GM12878 (cell line): ENCODE measurements around the gene CSF3. TPM values are rescaled to one million over a fixed set of nuclear protein-coding genes. Genes with fewer than 3 reads are reported as not detected.

ENCODE experiments used
- ATAC-seq: fragments of 200-7000 bp; cut with Tn5 transposase; 3 replicates; pipeline ENCODE4 v1.9.1; 2020; ENCODE audit warnings: mild to moderate bottlenecking, moderate library complexity
- BruUV-seq: library from RNA; stranded (reverse); fragments of 400-500 nt; replicated peaks from 2 replicates; lab custom pipeline; 2021; lab: Mats Ljungman, UMichigan
- CTCF ChIA-PET: fragments of 300-600 bp; sonication (Branson Sonifier 250); formaldehyde crosslinking; extraction: SDS; loops from one replicate; lab custom pipeline; 2021; ENCODE audit warnings: inconsistent platforms; lab: Yijun Ruan, JAX
- POLR2A ChIA-PET: fragments of 350-600 bp; formaldehyde crosslinking; extraction: SDS; loops from one replicate; lab custom pipeline; 2021; ENCODE audit warnings: inconsistent platforms; lab: Charles Lee
- RAD21 ChIA-PET: fragments of 300-600 bp; sonication (Branson Sonifier 250); formaldehyde crosslinking; loops from one replicate; lab custom pipeline; 2023; ENCODE audit warnings: antibody characterized with exemption; ENCODE audit not compliant: unreplicated experiment; lab: Charles Lee
- SMC1A ChIA-PET: fragments of 300-600 bp; sonication (Branson Sonifier 250); formaldehyde crosslinking; loops from one replicate; lab custom pipeline; 2023; ENCODE audit not compliant: unreplicated experiment, uncharacterized antibody; lab: Charles Lee
- DNase-seq: peaks from one replicate; pipeline ENCODE4 v3.0.0-alpha.2; 2011; ENCODE audit warnings: low read depth, low spot score
- FAIRE-seq: peaks from 3 replicates; lab custom pipeline; 2011; peaks lifted over from hg19 to GRCh38; lab: Jason Lieb, UNC
- H2AFZ ChIP-seq: 2 replicates; pipeline ENCODE4 v1.6.0; 2011; ENCODE audit warnings: low read depth, low read length, control low read depth; ENCODE audit not compliant: control insufficient read depth
- H3K27ac ChIP-seq: 2 replicates; pipeline ENCODE4 v1.5.1; 2011; ENCODE audit warnings: control low read depth; ENCODE audit not compliant: control insufficient read depth, insufficient read depth
- H3K27me3 ChIP-seq, 2 experiments: replicated peaks in 1 of 2; 2 replicates each; pipeline versions ENCODE4 v1.6.0 to v1.6.1; 2011; ENCODE audit warnings: low read length in 1 of 2; ENCODE audit not compliant: control insufficient read depth in 2 of 2, insufficient read depth in 2 of 2
- H3K36me3 ChIP-seq, 2 experiments: 2 replicates each; pipeline ENCODE4 v1.5.1; 2011; ENCODE audit warnings: low read length in 1 of 2; ENCODE audit not compliant: control insufficient read depth in 2 of 2, insufficient read depth in 2 of 2
- H3K4me1 ChIP-seq: 2 replicates; pipeline ENCODE4 v1.6.1; 2011; ENCODE audit warnings: mild to moderate bottlenecking, low read length, moderate library complexity, mixed read lengths; ENCODE audit not compliant: control insufficient read depth, insufficient read depth
- H3K4me2 ChIP-seq: 2 replicates; pipeline ENCODE4 v1.6.0; 2011; ENCODE audit warnings: control low read depth; ENCODE audit not compliant: control insufficient read depth, insufficient read depth
- H3K4me3 ChIP-seq: fragments of 200-600 bp; sonication (generic); 2 replicates; pipeline ENCODE4 v1.5.1; 2016
- H3K79me2 ChIP-seq: 2 replicates; pipeline ENCODE4 v1.6.0; 2011; ENCODE audit warnings: low read length; ENCODE audit not compliant: control insufficient read depth, insufficient read depth
- H3K9ac ChIP-seq: 2 replicates; pipeline ENCODE4 v1.8.0; 2011; ENCODE audit warnings: low read length, control low read depth, mixed read lengths; ENCODE audit not compliant: control insufficient read depth, insufficient read depth
- H3K9me3 ChIP-seq: replicated peaks from 3 replicates; pipeline ENCODE4 v1.5.1; 2011; ENCODE audit warnings: mild to moderate bottlenecking, low read length; ENCODE audit not compliant: control insufficient read depth, insufficient read depth
- H4K20me1 ChIP-seq: 2 replicates; pipeline ENCODE4 v1.6.0; 2011; ENCODE audit not compliant: control insufficient read depth, insufficient read depth
- CREM ChIP-seq: IDR thresholded peaks from 2 replicates; pipeline ENCODE4 v1.6.1; 2014; ENCODE audit warnings: antibody characterized with exemption, low read depth
- IRF3 ChIP-seq: fragments of 450-650 bp; IDR thresholded peaks from 2 replicates; pipeline ENCODE4 v1.6.1; 2014; ENCODE audit warnings: mild to moderate bottlenecking
- POU2F2 ChIP-seq: IDR thresholded peaks from 3 replicates; pipeline ENCODE4 v1.6.1; 2011; ENCODE audit warnings: low read depth, mild to moderate bottlenecking, low read length, borderline replicate concordance
- PRDM15 ChIP-seq: fragments of 450-650 bp; formaldehyde crosslinking; IDR thresholded peaks from 2 replicates; pipeline ENCODE4 v1.4.0; 2020; ENCODE audit warnings: mild to moderate bottlenecking, moderate library complexity
- SUZ12 ChIP-seq: fragments of 200-600 bp; sonication (generic); IDR thresholded peaks from one replicate; pipeline ENCODE4 v1.6.1; 2018; ENCODE audit warnings: antibody characterized with exemption, mild to moderate bottlenecking; ENCODE audit not compliant: unreplicated experiment
- ZNF384 ChIP-seq: IDR thresholded peaks from 2 replicates; pipeline ENCODE4 v1.6.1; 2012; ENCODE audit warnings: low read depth, mild to moderate bottlenecking, low read length, improper control_type of control experiment, borderline replicate concordance
- WGBS: methylation state at CpG from one replicate; pipeline ENCODE4 v1.1.6; 2016; ENCODE audit warnings: low lambda C conversion rate; ENCODE audit not compliant: insufficient replicate concordance, insufficient coverage; ENCODE audit errors: missing lambda C conversion rate; 5-methylcytosine and 5-hydroxymethylcytosine counted together
- in situ Hi-C: fragments of 300-500 bp; cut with MboI; formaldehyde crosslinking; loops from 9 replicates; pipeline ENCODE4 v1.14.3; 2018; ENCODE audit warnings: mixed read lengths
- intact Hi-C: fragments of 100-400 bp; cut with micrococcal nuclease; formaldehyde crosslinking; loops from one replicate; pipeline ENCODE4 v1.14.2; 2022; ENCODE audit not compliant: unreplicated experiment
- polyA plus RNA-seq, 11 experiments: library from polyadenylated mRNA; depleted of rRNA in 4 of 11; unstranded in 6 of 11; stranded (reverse) in 5 of 11; fragments of >200 nt; fragmentation: Nextera tagmentation in 4 of 11; fragmentation: Illumina TruSeq in 1 of 11; extraction: Ambion mirVana in 4 of 11; extraction: Trizol in 1 of 11; gene quantifications; 1 replicate in 1 of 11; 2 replicates in 10 of 11; pipeline versions ENCODE4 v1.2.1 to v1.2.3, GENCODE V29; 2011 to 2016; ENCODE audit warnings: inconsistent platforms in 2 of 11, missing spikeins in 2 of 11, low read depth in 1 of 11
- total RNA-seq, 4 experiments: library from RNA; depleted of rRNA in 3 of 4; stranded (reverse); fragments of >200 nt in 3 of 4; fragmentation: Illumina TruSeq in 1 of 4; extraction: Trizol in 1 of 4; gene quantifications; 2 replicates each; pipeline versions ENCODE4 v1.2.1 to v1.2.3, GENCODE V29; 2013 to 2021

CSF3 gene
- total and polyA plus RNA-seq, 10 of the 15 experiments (the other 5 are each of a cell fraction or from before 2014, with no cell fraction given) = 0.09 to 0.28 (median 0.12) TPM; not detected in 5

GRCh38 chr17:39981766-39982375 is 33.4 kb upstream of the CSF3 start:
- Histone ChIP-seq H3K4me3 (peak overlapping the region; percentile 90), H4K20me1 (no peaks in the 10 kb centered on the region), H3K9me3 (no peaks in the 10 kb centered on the region), H3K4me1 (peaks cover 6% of the 10 kb centered on the region), H3K27ac (peak overlapping the region; percentile 90), H3K79me2 (peaks cover 34% of the 10 kb centered on the region), H2AFZ (no peak overlapping the region; the same call in 1 of the 2 replicates), H3K36me3 (peaks cover 16 to 20% of the 10 kb centered on the region in 2 experiments; a peak in 3 of 4 replicates), H3K9ac (peak overlapping the region; percentile 96), H3K4me2 (peak overlapping the region; percentile 94), H3K27me3 (no peaks in the 10 kb centered on the region; a peak in 1 of 4 replicates)
- TF ChIP-seq PRDM15 (CRISPR knock-in tag) (no peak), POU2F2 (no peak), ZNF384 (no peak), CREM (no peak), SUZ12 (no peak), IRF3 (no peak)
- WGBS = under 1% methylated on average over 7 of the region's 7 CpGs
- POLR2A ChIA-PET = interaction anchor here (0.5 to 2.1 kb wide), 9 partner anchors 24 to 269 kb away, joined by 3 to 9 read pairs (median 4); no protein-coding TSS in a partner anchor
- RAD21 ChIA-PET = interaction anchor here (1.0 to 5.0 kb wide), 3 partner anchors 29 to 253 kb away, joined by 3 to 39 read pairs (median 5); no protein-coding TSS in a partner anchor
- CTCF ChIA-PET = interaction anchor here (1.0 to 9.0 kb wide), 10 partner anchors 25 to 434 kb away, joined by 4 to 120 read pairs (median 8); no protein-coding TSS in a partner anchor
- no peak for FAIRE-seq
- in situ Hi-C loops (loop anchor here (5.0 kb wide), 1 partner anchor 360 kb away; no protein-coding TSS in a partner anchor), intact Hi-C loops (loop anchor here (2.0 to 5.0 kb wide), 3 partner anchors 55 to 225 kb away; partner anchors contain the start of genes LRRC3C and ORMDL3)
- SMC1A ChIA-PET = interaction anchor here (0.8 to 6.0 kb wide), 5 partner anchors 10 to 360 kb away, joined by 3 to 35 read pairs (median 9); no protein-coding TSS in a partner anchor
- no peak for DNase-seq
- BruUV-seq = no TSS peak
- no peak for ATAC-seq
